22Rv1 (cell line): ENCODE data around the gene ENPP6.

Experiments used
- H3K27ac ChIP-seq: fragments of 450-650 bp; 2 replicates; pipeline ENCODE4 v1.5.1; 2017
- ZFX ChIP-seq: fragments of 450-650 bp; IDR thresholded peaks from 2 replicates; pipeline ENCODE4 v1.6.1; 2017; ENCODE audit warnings: antibody characterized with exemption, borderline replicate concordance
- TF ChIP-seq, protein P1 (sequence below): fragments of 450-650 bp; IDR thresholded peaks from 2 replicates; pipeline ENCODE4 v1.5.1; 2017; ENCODE audit warnings: mild to moderate bottlenecking

ENPP6 gene

GRCh38 chr4:184094532-184095159 is 123.0 kb downstream of the ENPP6 start:
- no peak for TF ChIP-seq ZFX
- TF ChIP-seq, protein P1, sequence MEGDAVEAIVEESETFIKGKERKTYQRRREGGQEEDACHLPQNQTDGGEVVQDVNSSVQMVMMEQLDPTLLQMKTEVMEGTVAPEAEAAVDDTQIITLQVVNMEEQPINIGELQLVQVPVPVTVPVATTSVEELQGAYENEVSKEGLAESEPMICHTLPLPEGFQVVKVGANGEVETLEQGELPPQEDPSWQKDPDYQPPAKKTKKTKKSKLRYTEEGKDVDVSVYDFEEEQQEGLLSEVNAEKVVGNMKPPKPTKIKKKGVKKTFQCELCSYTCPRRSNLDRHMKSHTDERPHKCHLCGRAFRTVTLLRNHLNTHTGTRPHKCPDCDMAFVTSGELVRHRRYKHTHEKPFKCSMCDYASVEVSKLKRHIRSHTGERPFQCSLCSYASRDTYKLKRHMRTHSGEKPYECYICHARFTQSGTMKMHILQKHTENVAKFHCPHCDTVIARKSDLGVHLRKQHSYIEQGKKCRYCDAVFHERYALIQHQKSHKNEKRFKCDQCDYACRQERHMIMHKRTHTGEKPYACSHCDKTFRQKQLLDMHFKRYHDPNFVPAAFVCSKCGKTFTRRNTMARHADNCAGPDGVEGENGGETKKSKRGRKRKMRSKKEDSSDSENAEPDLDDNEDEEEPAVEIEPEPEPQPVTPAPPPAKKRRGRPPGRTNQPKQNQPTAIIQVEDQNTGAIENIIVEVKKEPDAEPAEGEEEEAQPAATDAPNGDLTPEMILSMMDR = no peak
- H3K27ac ChIP-seq = no peak overlapping the region

- H3K27ac ChIP-seq = no peak overlapping the region
- no peak for TF ChIP-seq ZFX
- TF ChIP-seq, protein P1 = no peak
Measured at GRCh38 chr4:184091986-184092385, 125.7 kb downstream of the ENPP6 start.

GRCh38 chr4:184090571-184090970 is 127.1 kb downstream of the ENPP6 start:
- H3K27ac ChIP-seq = no peak overlapping the region
- TF ChIP-seq, protein P1 = no peak
- TF ChIP-seq ZFX = no peak

DNA sequence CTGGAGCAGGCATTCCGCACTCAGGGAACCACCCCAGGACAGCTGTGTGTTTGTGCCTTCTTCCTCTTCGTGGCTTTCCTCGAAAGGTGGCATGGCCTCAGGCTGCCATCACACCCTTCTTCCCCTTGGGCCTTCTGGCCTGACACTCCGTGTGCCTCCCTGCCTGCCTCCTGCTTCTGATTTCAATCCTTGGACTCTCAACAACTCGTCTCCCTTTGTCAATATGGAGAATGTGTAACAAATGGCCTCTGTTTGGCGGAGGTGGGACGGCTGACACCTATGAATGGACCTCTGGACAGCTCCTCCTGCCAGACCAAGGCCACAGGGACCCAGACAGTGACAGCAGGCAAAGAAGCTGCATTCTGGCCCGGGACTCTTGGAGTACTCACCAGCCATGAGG is 137.0 kb downstream of the ENPP6 start:
- no peak overlapping the region for H3K27ac ChIP-seq
- TF ChIP-seq ZFX = no peak
- TF ChIP-seq, protein P1 = no peak

DNA sequence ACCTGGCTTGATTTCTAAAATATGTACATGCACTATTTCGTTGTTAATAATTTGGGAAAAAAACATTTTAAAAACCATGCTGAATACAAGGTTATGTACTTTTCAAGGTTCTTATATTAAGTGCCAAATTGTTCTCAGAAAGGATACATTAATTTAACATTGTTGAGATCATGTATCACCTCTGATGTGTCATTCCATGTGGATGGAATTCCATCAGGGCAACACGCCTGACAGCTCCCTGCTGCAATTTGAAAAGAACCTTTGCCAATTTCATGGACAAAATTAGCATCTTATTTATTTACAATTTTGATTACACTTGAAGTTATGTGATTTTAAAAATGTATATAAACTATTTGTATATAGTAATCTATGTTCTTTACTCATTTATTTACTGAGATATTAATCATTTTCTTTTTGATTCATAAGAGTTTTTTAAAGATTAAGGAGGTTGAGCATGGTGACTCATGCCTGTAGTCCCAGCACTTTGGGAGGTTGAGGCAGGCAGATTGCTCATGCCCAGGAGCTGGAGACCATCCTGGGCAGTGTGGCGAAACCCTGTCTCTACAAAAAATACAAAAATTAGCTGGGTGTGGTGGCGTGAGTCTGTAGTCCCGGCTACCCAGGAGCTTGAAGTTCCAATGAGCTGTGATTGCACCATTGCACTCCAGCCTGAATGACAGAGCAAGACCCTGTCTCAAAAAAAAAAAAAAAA is 142.8 kb downstream of the ENPP6 start:
- TF ChIP-seq, protein P1 = no peak
- no peak for TF ChIP-seq ZFX
- no peak overlapping the region for H3K27ac ChIP-seq

GRCh38 chr4:184067931-184068554 is 149.6 kb downstream of the ENPP6 start:
- no peak for TF ChIP-seq ZFX
- TF ChIP-seq, protein P1 = no peak
- no peak overlapping the region for H3K27ac ChIP-seq

GRCh38 chr4:184066584-184067300 is 150.9 kb downstream of the ENPP6 start:
- no peak overlapping the region for H3K27ac ChIP-seq
- TF ChIP-seq, protein P1 = no peak
- TF ChIP-seq ZFX = no peak
